Memory B cell (primary cell): ENCODE data around the gene DHRSX.
A peak's percentile ranks its signal among the peaks of the same experiment; 100 is the strongest.
"Not testable (repeated sequence)": the region's sequence is repeated elsewhere in the genome, so short reads cannot be mapped to it uniquely, and the experiment has no call there.

ENCODE experiments used
- ATAC-seq: fragments of 150-1000 bp; cut with Tn5 transposase; 2 replicates; pipeline ENCODE4 v1.10.0; 2021; ENCODE audit warnings: low read depth, mild to moderate bottlenecking, moderate library complexity
- DNase-seq, 2 donors: peaks; one replicate each; pipeline ENCODE4 v3.0.0; 2022; ENCODE audit warnings: low spot score in 2 of 2
- H3K27ac Mint-ChIP-seq: one replicate; pipeline ENCODE4 v1.8.0; 2022; ENCODE audit warnings: mild to moderate bottlenecking, moderate library complexity, mixed read lengths
- H3K27me3 Mint-ChIP-seq: one replicate; pipeline ENCODE4 v1.8.0; 2022; ENCODE audit warnings: mixed read lengths
- H3K36me3 Mint-ChIP-seq: one replicate; pipeline ENCODE4 v1.8.0; 2022; ENCODE audit warnings: mild to moderate bottlenecking, mixed read lengths
- H3K4me1 Mint-ChIP-seq: one replicate; pipeline ENCODE4 v1.8.0; 2022; ENCODE audit warnings: mixed read lengths
- H3K4me3 Mint-ChIP-seq: one replicate; pipeline ENCODE4 v1.8.0; 2022; ENCODE audit warnings: mild to moderate bottlenecking, moderate library complexity, mixed read lengths
- H3K9me3 Mint-ChIP-seq: one replicate; pipeline ENCODE4 v1.8.0; 2022; ENCODE audit warnings: mixed read lengths

Gene DHRSX

DNA sequence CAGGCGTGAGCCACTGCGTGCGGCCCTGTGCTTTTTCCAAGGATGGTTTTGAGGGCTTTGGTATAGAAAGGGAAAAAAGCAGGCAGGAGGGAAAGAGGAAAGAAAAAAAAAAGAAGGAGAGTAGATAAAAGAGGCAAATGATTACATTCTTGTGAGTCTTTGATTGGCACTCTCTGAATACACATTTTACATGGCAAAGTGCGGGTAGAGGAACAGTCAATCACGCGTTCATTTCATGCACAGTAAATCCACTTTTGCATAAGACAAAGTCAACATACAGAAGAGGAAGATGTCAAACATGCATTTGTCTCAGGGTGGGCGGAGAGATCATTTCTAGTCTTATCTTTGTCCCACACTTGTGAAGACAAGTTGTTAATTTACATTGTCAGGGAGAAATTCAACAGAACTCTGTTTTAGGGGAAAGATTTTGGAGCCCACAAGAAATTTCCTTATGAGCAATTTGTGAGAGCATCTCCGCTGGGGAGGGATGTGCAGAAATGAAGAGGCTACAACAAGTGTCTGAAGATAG lies 183.2 kb downstream of the DHRSX start:
- no peak for ATAC-seq
- Mint-ChIP-seq H3K4me1 (peaks cover 4% of the 10 kb centered on the region), H3K36me3 (peaks cover 7% of the 10 kb centered on the region), H3K9me3 (no peaks in the 10 kb centered on the region), H3K27me3 (no peaks in the 10 kb centered on the region), H3K27ac (no peak overlapping the region), H3K4me3 (no peak overlapping the region)
- no peak for DNase-seq

DNA sequence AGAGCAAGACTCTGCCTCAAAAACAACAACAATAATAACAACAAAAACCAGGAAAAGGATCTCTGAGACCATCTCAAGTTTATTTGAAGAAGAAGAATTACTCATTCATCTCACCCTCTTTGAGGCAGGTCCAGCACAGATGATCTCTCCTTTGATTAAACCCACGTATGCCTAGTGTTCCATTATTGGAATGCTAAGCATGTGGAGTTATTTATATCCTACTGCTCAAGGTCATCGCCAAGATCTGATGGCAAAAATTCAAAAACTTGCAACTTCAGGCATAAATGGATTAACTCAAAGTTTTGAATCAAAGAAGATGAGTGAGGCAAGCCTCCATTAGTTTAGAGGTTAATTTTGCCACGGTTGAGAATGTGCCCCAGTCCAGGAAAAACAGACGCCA lies 184.2 kb downstream of the DHRSX start:
- no peak for ATAC-seq

DNA sequence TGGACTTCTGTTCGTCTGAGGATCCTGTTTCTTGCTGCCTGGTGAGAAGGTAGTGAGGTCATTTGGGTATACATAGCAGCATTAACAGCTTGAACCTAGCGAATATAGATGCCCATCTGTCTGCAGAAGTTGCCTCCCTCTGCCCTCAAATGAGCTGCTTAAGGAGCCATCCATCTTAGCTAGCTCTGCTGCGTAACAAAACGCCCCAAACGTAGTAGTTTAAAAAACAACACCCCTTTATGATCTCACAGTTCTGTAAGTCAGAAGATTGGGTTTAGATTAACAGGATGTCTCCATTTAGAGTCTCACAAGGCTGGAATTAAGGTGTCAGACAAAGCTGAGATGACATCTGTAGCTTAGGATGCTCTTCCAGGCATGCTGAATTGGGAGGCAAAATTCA lies 185.3 kb downstream of the DHRSX start:
- Mint-ChIP-seq H3K27me3 (no peaks in the 10 kb centered on the region), H3K4me3 (no peak overlapping the region), H3K9me3 (no peaks in the 10 kb centered on the region), H3K36me3 (peaks cover 21% of the 10 kb centered on the region), H3K27ac (no peak overlapping the region), H3K4me1 (no peaks in the 10 kb centered on the region)
- DNase-seq: no peak
- ATAC-seq: no peak

More for the DNA sequence above, 184.2 kb downstream of the DHRSX start:
- no peak overlapping the region for H3K4me3 Mint-ChIP-seq
- peaks cover 12% of the 10 kb centered on the region for H3K36me3 Mint-ChIP-seq
- H3K27me3 Mint-ChIP-seq: no peaks in the 10 kb centered on the region
- DNase-seq: no peak
- no peaks in the 10 kb centered on the region for H3K4me1 Mint-ChIP-seq
- H3K9me3 Mint-ChIP-seq: no peaks in the 10 kb centered on the region
- H3K27ac Mint-ChIP-seq: no peak overlapping the region

DNA sequence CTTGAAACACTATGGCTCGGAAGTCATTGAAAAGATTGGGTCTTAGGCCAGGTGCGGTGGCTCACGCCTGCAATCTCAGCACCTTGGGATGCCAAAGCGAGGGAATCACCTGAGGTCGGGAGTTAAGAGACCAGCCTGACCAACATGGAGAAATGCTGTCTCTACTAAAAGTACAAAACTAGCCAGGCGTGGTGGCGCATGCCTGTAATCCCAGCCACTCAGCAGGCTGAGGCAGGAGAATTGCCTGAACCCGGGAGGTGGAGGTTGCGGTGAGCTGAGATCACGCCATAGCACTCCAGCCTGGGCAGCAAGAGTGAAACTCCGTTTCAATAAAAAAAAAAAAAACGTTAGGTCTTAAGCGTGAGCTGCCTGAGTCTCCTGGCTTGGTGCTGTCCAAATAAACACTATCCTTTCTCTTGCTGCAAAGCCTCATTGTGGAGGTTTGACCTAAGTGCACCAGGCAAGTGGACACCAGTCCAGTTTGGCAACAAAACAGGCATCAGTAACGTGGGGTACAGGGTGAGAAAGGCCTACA lies 185.9 kb downstream of the DHRSX start:
- Mint-ChIP-seq H3K4me1 (no peaks in the 10 kb centered on the region), H3K27me3 (no peaks in the 10 kb centered on the region), H3K36me3 (peaks cover 23% of the 10 kb centered on the region), H3K4me3 (no peak overlapping the region), H3K9me3 (no peaks in the 10 kb centered on the region), H3K27ac (no peak overlapping the region)
- ATAC-seq: no peak
- DNase-seq: no peak

- Mint-ChIP-seq H3K27me3 (no peaks in the 10 kb centered on the region), H3K27ac (peak overlapping the region; percentile 41), H3K36me3 (peaks cover 23% of the 10 kb centered on the region), H3K4me3 (no peak overlapping the region), H3K9me3 (no peaks in the 10 kb centered on the region), H3K4me1 (no peaks in the 10 kb centered on the region)
- DNase-seq (no peak), ATAC-seq (no peak)
Measured at GRCh38 chrX:2313864-2314640, 186.7 kb downstream of the DHRSX start.

- H3K9me3 Mint-ChIP-seq, DNase-seq, H3K27ac Mint-ChIP-seq, H3K27me3 Mint-ChIP-seq, H3K4me1 Mint-ChIP-seq, ATAC-seq, H3K4me3 Mint-ChIP-seq: not testable (repeated sequence)
- H3K36me3 Mint-ChIP-seq: peaks cover 25% of the 10 kb centered on the region
Measured at GRCh38 chrX:2312061-2312591, 188.7 kb downstream of the DHRSX start.

GRCh38 chrX:2311501-2311900 lies 189.3 kb downstream of the DHRSX start:
- peaks cover 29% of the 10 kb centered on the region for H3K36me3 Mint-ChIP-seq
- DNase-seq (no peak), ATAC-seq (no peak)
- no peaks in the 10 kb centered on the region for H3K9me3 Mint-ChIP-seq
- H3K4me3 Mint-ChIP-seq: no peak overlapping the region
- H3K27ac Mint-ChIP-seq: no peak overlapping the region
- no peaks in the 10 kb centered on the region for H3K4me1 Mint-ChIP-seq
- no peaks in the 10 kb centered on the region for H3K27me3 Mint-ChIP-seq

DNA sequence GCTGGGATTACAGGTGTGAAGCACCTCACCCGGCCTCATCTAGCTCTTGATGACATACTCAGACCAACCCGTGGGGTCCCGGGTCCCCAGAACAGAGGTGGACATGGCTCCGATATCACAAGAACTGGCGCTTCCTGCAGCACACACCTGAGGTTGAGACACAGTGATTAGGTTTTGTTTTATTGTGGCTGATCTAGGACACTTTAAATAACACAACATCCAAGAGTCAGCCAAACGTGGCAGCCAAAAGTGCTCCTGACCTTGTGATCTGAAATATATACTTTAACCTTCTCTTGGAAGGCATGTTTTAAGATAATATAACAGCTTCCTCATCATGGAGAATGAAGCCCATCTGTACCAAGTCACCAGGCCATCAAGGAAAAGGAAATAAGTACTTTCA lies 198.9 kb downstream of the DHRSX start:
- H3K4me3 Mint-ChIP-seq: no peak overlapping the region
- H3K27me3 Mint-ChIP-seq: no peaks in the 10 kb centered on the region
- DNase-seq (no peak), ATAC-seq (no peak)
- H3K9me3 Mint-ChIP-seq: peaks cover 10% of the 10 kb centered on the region
- H3K4me1 Mint-ChIP-seq: peaks cover 9% of the 10 kb centered on the region
- peaks cover 33% of the 10 kb centered on the region for H3K36me3 Mint-ChIP-seq
- no peak overlapping the region for H3K27ac Mint-ChIP-seq

GRCh38 chrX:2299871-2300270 lies 200.9 kb downstream of the DHRSX start:
- Mint-ChIP-seq H3K4me1 (peaks cover 9% of the 10 kb centered on the region), H3K27me3 (no peaks in the 10 kb centered on the region), H3K27ac (no peak overlapping the region), H3K4me3 (no peak overlapping the region), H3K9me3 (peaks cover 10% of the 10 kb centered on the region), H3K36me3 (peaks cover 24% of the 10 kb centered on the region)
- DNase-seq (no peak), ATAC-seq (no peak)

DNA sequence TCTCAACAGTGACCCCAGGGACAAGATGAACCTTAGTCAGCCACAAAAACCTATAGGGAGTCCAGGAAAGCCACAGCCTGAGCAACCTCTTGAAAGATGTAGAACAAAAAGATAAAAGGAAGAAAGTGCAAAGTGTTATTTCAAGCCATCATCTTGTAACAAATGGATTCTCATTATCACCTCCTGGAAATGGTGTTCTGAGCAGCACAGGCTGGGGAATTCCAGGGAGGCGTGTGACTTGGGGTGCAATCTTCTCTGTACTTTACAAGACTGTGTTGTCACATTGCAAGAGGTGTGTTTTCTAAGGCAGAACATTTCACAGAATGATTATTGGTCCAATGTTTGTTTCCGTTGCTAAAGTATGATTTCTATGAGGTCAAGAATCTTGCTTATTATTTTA lies 214.0 kb downstream of the DHRSX start:
- no peaks in the 10 kb centered on the region for H3K27me3 Mint-ChIP-seq

DNA sequence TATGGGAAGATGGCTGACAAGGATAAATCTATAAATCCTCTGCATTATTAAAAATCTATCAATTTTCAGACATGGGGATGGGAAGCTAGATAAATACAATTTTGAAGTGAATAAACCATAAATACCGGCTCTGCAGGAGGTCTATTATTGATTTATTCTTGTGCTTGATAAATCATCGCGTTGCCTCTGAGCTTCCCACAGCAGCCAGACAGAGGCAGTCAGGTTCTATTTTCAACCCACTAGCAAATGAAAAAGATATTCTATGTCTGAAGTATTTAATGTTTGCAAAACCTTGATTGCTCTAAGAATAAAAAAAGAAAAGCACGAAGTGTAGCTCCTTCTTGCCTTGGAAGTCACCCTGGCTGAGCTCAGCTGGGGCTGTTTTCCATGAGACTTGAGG lies 216.2 kb downstream of the DHRSX start:
- no peaks in the 10 kb centered on the region for H3K27me3 Mint-ChIP-seq
- H3K4me1 Mint-ChIP-seq: peaks cover 7% of the 10 kb centered on the region
- H3K36me3 Mint-ChIP-seq: peaks cover 40% of the 10 kb centered on the region
- no peak for DNase-seq
- H3K4me3 Mint-ChIP-seq: no peak overlapping the region
- H3K27ac Mint-ChIP-seq: no peak overlapping the region
- H3K9me3 Mint-ChIP-seq: peaks cover 3% of the 10 kb centered on the region
- no peak for ATAC-seq

More for the DNA sequence above, 214.0 kb downstream of the DHRSX start:
- H3K9me3 Mint-ChIP-seq: peaks cover 3% of the 10 kb centered on the region
- no peak overlapping the region for H3K4me3 Mint-ChIP-seq
- H3K27ac Mint-ChIP-seq: no peak overlapping the region
- no peak for ATAC-seq
- H3K4me1 Mint-ChIP-seq: peaks cover 10% of the 10 kb centered on the region
- H3K36me3 Mint-ChIP-seq: peaks cover 50% of the 10 kb centered on the region
- no peak for DNase-seq

GRCh38 chrX:2284133-2284532 lies 216.6 kb downstream of the DHRSX start:
- no peaks in the 10 kb centered on the region for H3K27me3 Mint-ChIP-seq
- H3K36me3 Mint-ChIP-seq: peaks cover 35% of the 10 kb centered on the region
- H3K4me3 Mint-ChIP-seq: no peak overlapping the region

GRCh38 chrX:2283111-2283859 lies 217.5 kb downstream of the DHRSX start:
- ATAC-seq (no peak), DNase-seq (no peak)
- no peaks in the 10 kb centered on the region for H3K27me3 Mint-ChIP-seq
- peaks cover 30% of the 10 kb centered on the region for H3K36me3 Mint-ChIP-seq
- peaks cover 3% of the 10 kb centered on the region for H3K9me3 Mint-ChIP-seq
- peaks cover 7% of the 10 kb centered on the region for H3K4me1 Mint-ChIP-seq
- no peak overlapping the region for H3K4me3 Mint-ChIP-seq
- no peak overlapping the region for H3K27ac Mint-ChIP-seq

More at GRCh38 chrX:2284133-2284532, 216.6 kb downstream of the DHRSX start:
- no peak for ATAC-seq
- no peak for DNase-seq
- peaks cover 3% of the 10 kb centered on the region for H3K9me3 Mint-ChIP-seq
- peaks cover 7% of the 10 kb centered on the region for H3K4me1 Mint-ChIP-seq
- H3K27ac Mint-ChIP-seq: no peak overlapping the region

DNA sequence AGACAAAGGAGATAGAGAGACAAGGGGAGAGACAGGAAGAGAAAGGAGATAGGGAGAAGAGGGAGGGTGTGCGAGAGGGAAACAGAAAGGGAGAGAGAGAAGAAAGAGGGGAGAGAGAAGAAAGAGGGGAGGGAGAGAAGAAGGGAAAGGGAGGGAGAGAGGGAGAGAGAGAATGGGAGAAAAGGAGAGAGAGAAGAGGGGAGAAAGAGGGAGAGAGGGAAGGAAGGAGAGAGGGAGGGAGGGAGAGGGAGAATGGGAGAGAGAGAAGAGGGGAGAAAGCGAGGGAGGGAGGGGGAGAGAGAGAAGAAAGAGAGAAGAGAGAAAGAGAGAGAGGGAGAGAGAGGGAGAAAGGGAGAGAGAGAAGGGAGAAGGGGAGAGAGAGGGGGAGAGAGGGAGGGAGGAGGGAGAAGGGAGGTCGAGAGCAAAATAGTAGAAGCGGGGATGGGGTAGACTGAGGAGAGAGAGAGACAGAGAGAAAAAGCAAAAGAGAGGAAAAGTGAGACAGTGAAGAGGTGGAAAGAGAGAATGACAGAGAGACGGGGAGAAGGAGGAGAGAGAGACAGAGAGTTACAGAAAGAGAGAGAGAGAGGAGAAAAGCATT lies 218.2 kb downstream of the DHRSX start:
- H3K27ac Mint-ChIP-seq: no peak overlapping the region
- no peak overlapping the region for H3K4me3 Mint-ChIP-seq
- H3K27me3 Mint-ChIP-seq: no peaks in the 10 kb centered on the region
- H3K36me3 Mint-ChIP-seq: peaks cover 26% of the 10 kb centered on the region
- ATAC-seq: no peak
- H3K4me1 Mint-ChIP-seq: peaks cover 7% of the 10 kb centered on the region
- DNase-seq: no peak
- H3K9me3 Mint-ChIP-seq: peaks cover 3% of the 10 kb centered on the region
